Measurements from ENCODE around the gene COL15A1.

- TF ChIP-seq LEF1 (IDR thresholded peaks at IDR 0.05; ENCODE audit: borderline replicate concordance) (no peak), FOXM1 (IDR thresholded peaks at IDR 0.05; ENCODE audit: borderline replicate concordance) (no peak), BHLHE40 (IDR thresholded peaks at IDR 0.05; ENCODE audit: borderline replicate concordance) (no peak), TARDBP (IDR thresholded peaks at IDR 0.05) (no peak), ELF4 (IDR thresholded peaks at IDR 0.05) (no peak), SP1 (IDR thresholded peaks at IDR 0.05) (no peak), ZNF384 (IDR thresholded peaks at IDR 0.05) (no peak), SUZ12 (IDR thresholded peaks at IDR 0.05) (no peak), CTBP1 (IDR thresholded peaks at IDR 0.05; ENCODE audit: borderline replicate concordance) (no peak), L3MBTL2 (conservative IDR thresholded peaks at IDR 0.05) (no peak), NFRKB (IDR thresholded peaks at IDR 0.05) (no peak), PKNOX1 (IDR thresholded peaks at IDR 0.05) (no peak), FOXK2 (IDR thresholded peaks at IDR 0.05) (no peak), HDGF (IDR thresholded peaks at IDR 0.05; ENCODE audit: borderline replicate concordance) (no peak)
These were observed 101.1 kb downstream of the COL15A1 start for GRCh38 chr9:99044827-99045226.
